ENCODE measurements around the gene PSMB2. TPM values are rescaled to one million over a fixed set of nuclear protein-coding genes. Genes with fewer than 3 reads are reported as not detected.
"Not testable (repeated sequence)": the region's sequence is repeated elsewhere in the genome, so short reads cannot be mapped to it uniquely, and the experiment has no call there.

PSMB2 gene
- total RNA-seq, 1 donor from 2014 or later: 69.9 TPM

DNA sequence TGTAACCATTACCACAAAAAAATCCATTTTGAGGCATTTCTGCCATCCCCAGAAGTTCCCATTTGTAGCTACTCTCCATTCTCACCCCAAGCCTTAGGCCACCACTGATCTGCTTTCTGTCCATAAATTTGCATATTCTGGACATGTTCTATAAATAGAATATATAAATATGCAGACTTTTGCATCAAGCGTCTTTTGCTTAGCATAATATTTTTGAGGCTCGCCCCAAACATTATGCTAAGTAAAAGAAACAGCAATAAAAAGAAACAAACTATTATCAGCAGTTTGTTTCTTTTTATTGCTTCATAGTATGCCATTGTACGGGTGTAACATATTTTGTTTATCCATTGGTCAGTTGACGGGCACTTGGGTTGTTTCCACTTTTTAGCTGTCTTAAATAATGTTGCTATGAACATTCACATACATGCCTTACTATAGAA, 60.4 kb downstream of the PSMB2 start:
- no peak for TF ChIP-seq CTCF (IDR thresholded peaks at IDR 0.05; ENCODE audit: unreplicated experiment)
- Mint-ChIP-seq H3K27ac (ENCODE audit: unreplicated experiment) (no peak overlapping the region), H3K36me3 (ENCODE audit: low read depth, unreplicated experiment) (peaks cover 10% of the 10 kb centered on the region), H3K4me1 (ENCODE audit: unreplicated experiment) (peaks cover 15% of the 10 kb centered on the region), H3K4me3 (ENCODE audit: unreplicated experiment) (no peak overlapping the region), H3K27me3 (ENCODE audit: unreplicated experiment) (peaks cover 13% of the 10 kb centered on the region), H3K9me3 (ENCODE audit: unreplicated experiment) (no peaks in the 10 kb centered on the region)
- DNase-seq (ENCODE audit: low spot score): no peak

GRCh38 chr1:35577071-35577998, 64.0 kb downstream of the PSMB2 start:
- H3K4me3 Mint-ChIP-seq (ENCODE audit: unreplicated experiment): peak overlapping the region; percentile 86
- no peak for TF ChIP-seq CTCF (IDR thresholded peaks at IDR 0.05; ENCODE audit: unreplicated experiment)

DNA sequence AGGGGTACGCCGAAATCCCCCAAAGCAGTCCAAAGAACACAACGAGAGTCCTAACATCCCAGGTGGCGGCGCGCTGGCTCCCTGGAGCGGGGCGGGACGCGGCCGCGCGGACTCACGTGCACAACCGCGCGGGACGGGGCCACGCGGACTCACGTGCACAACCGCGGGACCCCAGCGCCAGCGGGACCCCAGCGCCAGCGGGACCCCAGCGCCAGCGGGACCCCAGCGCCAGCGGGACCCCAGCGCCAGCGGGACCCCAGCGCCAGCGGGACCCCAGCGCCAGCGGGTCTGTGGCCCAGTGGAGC, 64.6 kb downstream of the PSMB2 start:
- not testable (repeated sequence) for H3K9me3 Mint-ChIP-seq (ENCODE audit: unreplicated experiment); DNase-seq (ENCODE audit: low spot score); H3K27ac Mint-ChIP-seq (ENCODE audit: unreplicated experiment)
- Mint-ChIP-seq H3K27me3 (ENCODE audit: unreplicated experiment) (peaks cover 21% of the 10 kb centered on the region), H3K36me3 (ENCODE audit: low read depth, unreplicated experiment) (peaks cover 14% of the 10 kb centered on the region), H3K4me1 (ENCODE audit: unreplicated experiment) (peaks cover 25% of the 10 kb centered on the region), H3K4me3 (ENCODE audit: unreplicated experiment) (peak overlapping the region; percentile 85)

More at GRCh38 chr1:35577071-35577998, 64.0 kb downstream of the PSMB2 start:
- Mint-ChIP-seq H3K9me3 (ENCODE audit: unreplicated experiment) (no peaks in the 10 kb centered on the region), H3K27me3 (ENCODE audit: unreplicated experiment) (peaks cover 20% of the 10 kb centered on the region), H3K4me1 (ENCODE audit: unreplicated experiment) (peaks cover 25% of the 10 kb centered on the region), H3K27ac (ENCODE audit: unreplicated experiment) (peak overlapping the region; percentile 83), H3K36me3 (ENCODE audit: low read depth, unreplicated experiment) (peaks cover 13% of the 10 kb centered on the region)
- DNase-seq (ENCODE audit: low spot score): peak; percentile 43

DNA sequence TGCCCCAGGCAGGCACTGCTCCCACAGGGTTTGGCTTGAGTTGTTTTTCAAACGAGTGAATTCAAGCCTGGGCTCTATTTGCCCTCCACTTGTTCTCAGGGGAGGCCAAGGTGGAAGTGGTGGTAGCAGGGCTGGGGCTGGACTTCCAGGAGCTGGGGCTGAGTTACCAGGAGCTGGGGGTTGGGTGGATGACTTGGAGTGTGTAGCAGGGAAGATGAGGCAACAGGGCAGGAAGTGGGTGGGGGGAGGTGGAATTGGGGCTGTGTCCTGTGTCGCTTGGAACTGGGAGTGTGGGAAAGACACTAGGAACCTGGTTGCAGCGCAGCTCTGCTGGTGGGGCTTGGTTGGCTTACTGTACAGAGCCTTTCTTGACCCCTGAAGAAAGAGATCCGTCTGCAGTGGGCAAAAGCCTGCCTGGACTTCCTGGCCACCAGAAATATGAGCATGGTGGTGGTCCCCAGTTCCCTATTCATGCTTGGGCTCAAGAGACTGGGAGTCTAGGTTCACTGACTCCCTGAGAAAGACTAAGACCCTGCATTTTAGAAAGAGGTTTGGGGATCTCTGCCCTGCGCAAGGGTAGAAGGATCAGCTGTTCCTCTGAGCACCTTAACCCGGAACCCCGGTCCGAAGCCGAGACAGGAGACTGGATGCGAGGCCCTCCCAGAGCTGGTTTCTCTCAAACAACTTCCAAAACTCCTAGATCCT, 65.1 kb downstream of the PSMB2 start:
- H3K36me3 Mint-ChIP-seq (ENCODE audit: low read depth, unreplicated experiment): peaks cover 17% of the 10 kb centered on the region
- H3K4me3 Mint-ChIP-seq (ENCODE audit: unreplicated experiment): peak overlapping the region; percentile 85
- H3K9me3 Mint-ChIP-seq (ENCODE audit: unreplicated experiment): no peaks in the 10 kb centered on the region
- H3K27me3 Mint-ChIP-seq (ENCODE audit: unreplicated experiment): peaks cover 25% of the 10 kb centered on the region
- peaks cover 25% of the 10 kb centered on the region for H3K4me1 Mint-ChIP-seq (ENCODE audit: unreplicated experiment)
- no peak overlapping the region for H3K27ac Mint-ChIP-seq (ENCODE audit: unreplicated experiment)
- no peak for TF ChIP-seq CTCF (IDR thresholded peaks at IDR 0.05; ENCODE audit: unreplicated experiment)
- no peak for DNase-seq (ENCODE audit: low spot score)

DNA sequence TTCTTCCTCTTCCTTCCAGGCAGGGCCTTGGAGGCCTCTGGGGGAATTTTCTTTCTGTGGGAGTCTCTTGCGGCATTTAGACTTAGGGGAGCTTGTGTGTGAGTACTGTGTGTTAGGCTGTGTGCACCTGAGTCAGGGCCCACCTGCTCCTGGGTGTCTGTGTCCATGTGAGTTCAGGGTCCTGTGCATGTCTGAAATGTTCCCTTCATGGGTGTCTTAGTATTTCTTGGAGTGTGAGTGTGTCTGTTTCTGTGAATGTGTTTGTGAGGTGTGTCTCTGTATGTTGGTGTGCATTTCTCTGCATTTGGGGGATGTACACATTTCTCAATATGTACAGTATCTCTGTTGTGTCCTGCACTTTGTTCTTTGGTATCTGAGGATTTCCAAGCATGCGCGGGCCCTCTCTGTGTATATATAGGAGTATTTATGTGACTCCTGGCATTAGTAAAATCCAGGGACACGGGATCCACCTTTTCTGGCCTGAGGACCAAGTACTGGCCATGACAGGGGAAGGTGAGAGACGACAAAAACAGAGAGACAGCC, 65.8 kb downstream of the PSMB2 start:
- TF ChIP-seq CTCF (IDR thresholded peaks at IDR 0.05; ENCODE audit: unreplicated experiment): no peak
- DNase-seq (ENCODE audit: low spot score): no peak
- H3K36me3 Mint-ChIP-seq (ENCODE audit: low read depth, unreplicated experiment): peaks cover 17% of the 10 kb centered on the region
- peak overlapping the region; percentile 83 for H3K4me3 Mint-ChIP-seq (ENCODE audit: unreplicated experiment)
- H3K27ac Mint-ChIP-seq (ENCODE audit: unreplicated experiment): peak overlapping the region; percentile 43
- H3K9me3 Mint-ChIP-seq (ENCODE audit: unreplicated experiment): no peaks in the 10 kb centered on the region
- peaks cover 25% of the 10 kb centered on the region for H3K4me1 Mint-ChIP-seq (ENCODE audit: unreplicated experiment)
- peaks cover 27% of the 10 kb centered on the region for H3K27me3 Mint-ChIP-seq (ENCODE audit: unreplicated experiment)

Measured in endothelial cell (in vitro differentiated cells).